ENCODE data around the gene SMIM1.

DNA sequence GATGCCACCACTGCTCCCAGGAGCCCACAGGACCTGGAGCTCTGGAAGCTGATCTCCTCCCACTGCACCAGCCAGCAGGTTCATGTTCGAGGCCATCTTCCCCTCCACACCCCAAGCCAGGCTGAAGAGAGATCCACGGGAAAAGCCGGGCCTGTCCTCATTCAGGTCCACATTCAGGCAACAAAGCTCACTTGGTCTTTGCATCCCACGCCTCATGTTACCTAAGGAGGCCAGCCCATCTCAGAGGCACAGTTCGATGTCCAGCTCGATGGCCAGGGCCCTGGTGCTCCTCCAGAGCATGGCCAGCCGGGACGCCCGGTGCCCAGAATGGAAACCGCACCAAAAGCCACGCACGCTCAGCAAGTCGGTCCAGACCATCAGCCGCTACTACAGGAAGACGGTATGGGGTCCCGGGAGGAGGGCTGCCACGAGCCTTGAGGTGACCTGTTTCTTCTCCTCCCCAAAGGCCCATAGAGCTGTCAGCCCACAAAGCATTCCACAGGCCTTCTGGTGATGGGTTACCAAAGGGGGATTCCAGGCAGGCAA, 20.1 kb upstream of the SMIM1 start, which contains the start of gene CCDC27:
- TF ChIP-seq, protein P1, sequence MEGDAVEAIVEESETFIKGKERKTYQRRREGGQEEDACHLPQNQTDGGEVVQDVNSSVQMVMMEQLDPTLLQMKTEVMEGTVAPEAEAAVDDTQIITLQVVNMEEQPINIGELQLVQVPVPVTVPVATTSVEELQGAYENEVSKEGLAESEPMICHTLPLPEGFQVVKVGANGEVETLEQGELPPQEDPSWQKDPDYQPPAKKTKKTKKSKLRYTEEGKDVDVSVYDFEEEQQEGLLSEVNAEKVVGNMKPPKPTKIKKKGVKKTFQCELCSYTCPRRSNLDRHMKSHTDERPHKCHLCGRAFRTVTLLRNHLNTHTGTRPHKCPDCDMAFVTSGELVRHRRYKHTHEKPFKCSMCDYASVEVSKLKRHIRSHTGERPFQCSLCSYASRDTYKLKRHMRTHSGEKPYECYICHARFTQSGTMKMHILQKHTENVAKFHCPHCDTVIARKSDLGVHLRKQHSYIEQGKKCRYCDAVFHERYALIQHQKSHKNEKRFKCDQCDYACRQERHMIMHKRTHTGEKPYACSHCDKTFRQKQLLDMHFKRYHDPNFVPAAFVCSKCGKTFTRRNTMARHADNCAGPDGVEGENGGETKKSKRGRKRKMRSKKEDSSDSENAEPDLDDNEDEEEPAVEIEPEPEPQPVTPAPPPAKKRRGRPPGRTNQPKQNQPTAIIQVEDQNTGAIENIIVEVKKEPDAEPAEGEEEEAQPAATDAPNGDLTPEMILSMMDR (IDR thresholded peaks at IDR 0.05): no peak
- no peak for TF ChIP-seq POLR2AphosphoS5 (IDR thresholded peaks at IDR 0.05)

Data from gastroesophageal sphincter (tissue), 3 donors.